PC-3 (cell line): Measurements from ENCODE around the gene SPINK6.

Experiments used
- CTCF ChIP-seq: fragments of 300-600 bp; sonication (generic); conservative IDR thresholded peaks from 2 replicates; pipeline ENCODE4 v1.5.1; 2017; ENCODE audit warnings: antibody characterized with exemption, low read depth, mild to moderate bottlenecking, low read length
- EZH2 ChIP-seq: fragments of 300-600 bp; sonication (generic); IDR thresholded peaks from one replicate; pipeline ENCODE4 v1.6.1; 2017; ENCODE audit warnings: antibody characterized with exemption, mild to moderate bottlenecking, low read length; ENCODE audit not compliant: unreplicated experiment
- EZH2phosphoT487 ChIP-seq: fragments of 300-600 bp; sonication (generic); IDR thresholded peaks from 2 replicates; pipeline ENCODE4 v1.6.1; 2018; ENCODE audit warnings: mild to moderate bottlenecking, antibody characterized with exemption, low read length, borderline replicate concordance

DNA sequence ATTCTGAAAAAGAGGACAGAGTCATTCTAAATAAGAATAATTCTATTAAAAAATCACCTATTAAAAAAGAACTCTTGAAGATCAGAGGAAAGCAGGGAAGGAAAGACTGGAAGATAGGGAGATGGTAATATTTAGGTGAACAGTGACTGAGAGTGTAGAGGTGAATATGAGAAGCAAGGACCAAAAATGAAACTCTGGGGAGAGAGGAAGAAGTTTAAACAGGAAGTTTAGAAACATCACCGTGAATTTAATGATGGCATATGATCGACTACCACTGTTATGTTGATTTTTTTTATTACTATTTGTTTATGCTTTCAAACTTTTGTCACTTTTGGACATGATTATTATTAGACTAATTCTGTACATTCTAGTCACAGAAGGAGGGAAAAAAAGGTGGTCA lies 1.7 kb upstream of the SPINK6 start:
- TF ChIP-seq CTCF (no peak), EZH2 (no peak), EZH2phosphoT487 (no peak)
